ENCODE measurements around the gene ZNF831.

ZNF831 gene

GRCh38 chr20:59163631-59164530 is at the start of gene ZNF831:
Gene ZNF831, plus strand, starts transcription at chr20:59163821. Its CDS starts 27,199 bp downstream, at chr20:59191020.
- DNase-seq (ENCODE audit: low read depth), result no peak

- no peak for DNase-seq (ENCODE audit: low read depth)
Observed at GRCh38 chr20:59117526-59117925, 46.1 kb upstream of the ZNF831 start.

GRCh38 chr20:59118855-59119254 is 44.8 kb upstream of the ZNF831 start:
- no peak for DNase-seq (ENCODE audit: low read depth)

GRCh38 chr20:59120491-59120890 is 43.1 kb upstream of the ZNF831 start:
- DNase-seq (ENCODE audit: low read depth), result no peak

GRCh38 chr20:59120919-59121318 is 42.7 kb upstream of the ZNF831 start:
- no peak for DNase-seq (ENCODE audit: low read depth)

GRCh38 chr20:59121714-59122565 is 41.7 kb upstream of the ZNF831 start:
- DNase-seq (ENCODE audit: low read depth), result no peak

- no peak for DNase-seq (ENCODE audit: low read depth)
Observed at GRCh38 chr20:59122566-59122919, 41.1 kb upstream of the ZNF831 start.

GRCh38 chr20:59123011-59123677 is 40.5 kb upstream of the ZNF831 start:
- DNase-seq (ENCODE audit: low read depth), result no peak

GRCh38 chr20:59123678-59124255 is 39.9 kb upstream of the ZNF831 start:
- no peak for DNase-seq (ENCODE audit: low read depth)

GRCh38 chr20:59124296-59125029 is 39.2 kb upstream of the ZNF831 start:
- no peak for DNase-seq (ENCODE audit: low read depth)

- no peak for DNase-seq (ENCODE audit: low read depth)
Observed at GRCh38 chr20:59125332-59125731, 38.3 kb upstream of the ZNF831 start.

- DNase-seq (ENCODE audit: low read depth), result no peak
Observed at GRCh38 chr20:59125836-59126235, 37.8 kb upstream of the ZNF831 start.

- DNase-seq (ENCODE audit: low read depth), result no peak
Observed at GRCh38 chr20:59127839-59128238, 35.8 kb upstream of the ZNF831 start.

GRCh38 chr20:59131551-59132285 is 31.9 kb upstream of the ZNF831 start:
- no peak for DNase-seq (ENCODE audit: low read depth)

- DNase-seq (ENCODE audit: low read depth), result no peak
Observed at GRCh38 chr20:59134182-59134581, 29.4 kb upstream of the ZNF831 start.

- no peak for DNase-seq (ENCODE audit: low read depth)
Observed at GRCh38 chr20:59135093-59135492, 28.5 kb upstream of the ZNF831 start.

- DNase-seq (ENCODE audit: low read depth), result no peak
Observed at GRCh38 chr20:59136027-59136426, 27.6 kb upstream of the ZNF831 start.

- no peak for DNase-seq (ENCODE audit: low read depth)
Observed at GRCh38 chr20:59137532-59137931, 26.1 kb upstream of the ZNF831 start.

- no peak for DNase-seq (ENCODE audit: low read depth)
Observed at GRCh38 chr20:59138114-59138748, 25.4 kb upstream of the ZNF831 start.

GRCh38 chr20:59139998-59140397 is 23.6 kb upstream of the ZNF831 start:
- no peak for DNase-seq (ENCODE audit: low read depth)
